ENCODE data around the gene CRYBG1. TPM values are rescaled to one million over a fixed set of nuclear protein-coding genes. Genes with fewer than 3 reads are reported as not detected.

Gene CRYBG1
- total and polyA plus RNA-seq, 2 experiments from 2014 or later, result 3.2 to 10.0 TPM

DNA sequence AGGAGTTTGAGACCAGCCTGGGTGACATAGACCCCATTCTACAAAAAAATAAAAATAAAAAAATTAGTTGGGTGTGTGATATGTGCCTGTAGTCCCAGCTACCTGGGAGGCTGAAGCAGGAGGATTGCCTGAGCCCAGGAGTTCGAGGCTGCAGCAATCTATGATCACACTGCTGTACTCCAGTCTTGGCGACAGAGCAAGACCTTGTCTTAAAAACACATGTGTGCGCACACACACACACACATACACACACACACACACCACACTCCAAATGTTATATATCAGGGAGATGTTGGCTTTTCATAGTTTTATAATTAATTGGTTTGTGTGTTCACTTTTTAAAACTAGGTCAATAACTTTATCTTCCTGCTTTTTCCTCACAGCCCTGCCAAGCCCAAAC lies 158.2 kb downstream of the CRYBG1 start:
- DNase-seq (ENCODE audit: low spot score), result no peak
- no peaks in the 10 kb centered on the region for H3K9me3 ChIP-seq (ENCODE audit: low read depth)
- TF ChIP-seq EZH2 (IDR thresholded peaks at IDR 0.05; ENCODE audit: borderline replicate concordance), result no peak
- TF ChIP-seq, protein P1, sequence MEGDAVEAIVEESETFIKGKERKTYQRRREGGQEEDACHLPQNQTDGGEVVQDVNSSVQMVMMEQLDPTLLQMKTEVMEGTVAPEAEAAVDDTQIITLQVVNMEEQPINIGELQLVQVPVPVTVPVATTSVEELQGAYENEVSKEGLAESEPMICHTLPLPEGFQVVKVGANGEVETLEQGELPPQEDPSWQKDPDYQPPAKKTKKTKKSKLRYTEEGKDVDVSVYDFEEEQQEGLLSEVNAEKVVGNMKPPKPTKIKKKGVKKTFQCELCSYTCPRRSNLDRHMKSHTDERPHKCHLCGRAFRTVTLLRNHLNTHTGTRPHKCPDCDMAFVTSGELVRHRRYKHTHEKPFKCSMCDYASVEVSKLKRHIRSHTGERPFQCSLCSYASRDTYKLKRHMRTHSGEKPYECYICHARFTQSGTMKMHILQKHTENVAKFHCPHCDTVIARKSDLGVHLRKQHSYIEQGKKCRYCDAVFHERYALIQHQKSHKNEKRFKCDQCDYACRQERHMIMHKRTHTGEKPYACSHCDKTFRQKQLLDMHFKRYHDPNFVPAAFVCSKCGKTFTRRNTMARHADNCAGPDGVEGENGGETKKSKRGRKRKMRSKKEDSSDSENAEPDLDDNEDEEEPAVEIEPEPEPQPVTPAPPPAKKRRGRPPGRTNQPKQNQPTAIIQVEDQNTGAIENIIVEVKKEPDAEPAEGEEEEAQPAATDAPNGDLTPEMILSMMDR (IDR thresholded peaks at IDR 0.05; ENCODE audit: poor library complexity), result no peak
- no peak for TF ChIP-seq EZH2phosphoT487 (IDR thresholded peaks at IDR 0.05; ENCODE audit: low read depth, severe bottlenecking, unreplicated experiment)
- no peak overlapping the region for H3K27ac ChIP-seq
- peaks cover 3% of the 10 kb centered on the region for H3K79me2 ChIP-seq
- H3K4me2 ChIP-seq, result no peak overlapping the region
- no peaks in the 10 kb centered on the region for H4K20me1 ChIP-seq (ENCODE audit: insufficient read depth, poor library complexity, severe bottlenecking)
- H3K36me3 ChIP-seq (replicated peaks; ENCODE audit: insufficient read depth, low read depth), result no peaks in the 10 kb centered on the region
- no peak overlapping the region for H3K4me3 ChIP-seq
- no peak overlapping the region for H2AFZ ChIP-seq
- H3K27me3 ChIP-seq, result no peaks in the 10 kb centered on the region
- no peaks in the 10 kb centered on the region for H3K9me2 ChIP-seq (replicated peaks; ENCODE audit: insufficient read depth)
- H3K4me1 ChIP-seq (ENCODE audit: insufficient read depth), result no peaks in the 10 kb centered on the region
- WGBS (ENCODE audit: low lambda C conversion rate, missing lambda C conversion rate), result 96% methylated on average over 3 of the region's 3 CpGs

DNA sequence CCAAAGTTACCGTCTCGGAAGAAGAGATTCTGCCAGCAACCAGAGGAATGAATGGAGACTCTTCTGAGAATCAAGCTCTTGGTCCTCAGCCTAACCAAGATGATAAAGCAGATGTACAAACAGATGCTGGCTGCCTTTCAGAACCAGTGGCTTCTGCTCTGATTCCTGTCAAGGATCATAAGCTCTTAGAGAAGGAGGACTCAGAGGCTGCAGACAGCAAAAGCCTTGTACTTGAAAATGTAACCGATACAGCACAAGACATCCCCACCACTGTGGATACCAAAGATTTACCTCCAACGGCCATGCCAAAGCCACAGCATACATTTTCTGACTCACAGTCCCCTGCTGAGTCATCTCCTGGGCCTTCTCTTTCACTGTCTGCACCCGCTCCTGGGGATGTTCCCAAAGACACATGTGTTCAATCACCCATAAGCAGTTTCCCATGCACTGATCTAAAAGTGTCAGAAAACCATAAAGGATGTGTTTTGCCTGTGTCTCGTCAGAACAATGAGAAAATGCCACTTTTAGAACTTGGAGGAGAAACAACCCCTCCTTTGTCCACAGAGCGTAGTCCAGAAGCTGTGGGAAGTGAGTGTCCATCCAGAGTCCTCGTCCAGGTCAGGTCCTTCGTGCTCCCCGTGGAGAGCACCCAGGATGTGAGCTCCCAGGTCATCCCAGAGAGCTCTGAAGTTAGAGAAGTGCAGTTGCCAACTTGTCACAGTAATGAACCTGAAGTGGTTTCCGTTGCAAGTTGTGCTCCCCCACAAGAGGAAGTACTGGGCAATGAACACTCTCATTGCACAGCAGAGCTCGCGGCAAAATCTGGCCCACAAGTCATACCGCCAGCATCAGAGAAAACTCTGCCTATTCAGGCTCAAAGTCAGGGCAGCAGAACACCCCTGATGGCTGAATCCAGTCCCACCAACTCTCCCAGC lies 159.2 kb downstream of the CRYBG1 start:
- Histone ChIP-seq H3K27ac (no peak overlapping the region), H2AFZ (no peak overlapping the region), H3K9me2 (replicated peaks; ENCODE audit: insufficient read depth) (no peaks in the 10 kb centered on the region), H3K4me3 (no peak overlapping the region), H3K4me1 (ENCODE audit: insufficient read depth) (no peaks in the 10 kb centered on the region), H3K79me2 (peaks cover 3% of the 10 kb centered on the region), H3K36me3 (replicated peaks; ENCODE audit: insufficient read depth, low read depth) (no peaks in the 10 kb centered on the region), H3K4me2 (no peak overlapping the region), H4K20me1 (ENCODE audit: insufficient read depth, poor library complexity, severe bottlenecking) (no peaks in the 10 kb centered on the region), H3K9me3 (ENCODE audit: low read depth) (no peaks in the 10 kb centered on the region), H3K27me3 (no peaks in the 10 kb centered on the region)
- TF ChIP-seq, protein P1 (IDR thresholded peaks at IDR 0.05; ENCODE audit: poor library complexity), result no peak
- no peak for TF ChIP-seq EZH2 (IDR thresholded peaks at IDR 0.05; ENCODE audit: borderline replicate concordance)
- TF ChIP-seq EZH2phosphoT487 (IDR thresholded peaks at IDR 0.05; ENCODE audit: low read depth, severe bottlenecking, unreplicated experiment), result no peak
- DNase-seq (ENCODE audit: low spot score), result peak; percentile 34
- WGBS (ENCODE audit: low lambda C conversion rate, missing lambda C conversion rate), result 79% methylated on average over 14 of the region's 14 CpGs

DNA sequence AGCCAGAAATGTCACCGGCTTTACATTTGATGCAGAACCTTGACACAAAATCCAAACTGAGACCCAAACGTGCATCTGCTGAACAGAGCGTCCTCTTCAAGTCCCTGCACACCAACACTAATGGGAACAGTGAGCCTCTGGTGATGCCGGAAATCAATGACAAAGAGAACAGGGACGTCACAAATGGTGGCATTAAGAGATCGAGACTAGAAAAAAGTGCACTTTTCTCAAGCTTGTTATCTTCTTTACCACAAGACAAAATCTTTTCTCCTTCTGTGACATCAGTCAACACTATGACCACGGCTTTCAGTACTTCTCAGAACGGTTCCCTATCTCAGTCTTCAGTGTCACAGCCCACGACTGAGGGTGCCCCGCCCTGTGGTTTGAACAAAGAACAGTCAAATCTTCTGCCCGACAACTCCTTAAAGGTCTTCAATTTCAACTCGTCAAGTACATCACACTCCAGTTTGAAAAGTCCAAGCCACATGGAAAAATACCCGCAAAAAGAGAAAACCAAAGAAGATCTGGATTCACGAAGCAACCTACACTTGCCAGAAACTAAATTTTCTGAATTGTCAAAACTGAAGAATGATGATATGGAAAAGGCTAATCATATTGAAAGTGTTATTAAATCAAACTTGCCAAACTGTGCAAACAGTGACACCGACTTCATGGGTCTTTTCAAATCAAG lies 160.3 kb downstream of the CRYBG1 start:
- Histone ChIP-seq H3K9me2 (replicated peaks; ENCODE audit: insufficient read depth) (no peaks in the 10 kb centered on the region), H3K9me3 (ENCODE audit: low read depth) (no peaks in the 10 kb centered on the region), H3K4me3 (no peak overlapping the region), H4K20me1 (ENCODE audit: insufficient read depth, poor library complexity, severe bottlenecking) (no peaks in the 10 kb centered on the region), H3K4me1 (ENCODE audit: insufficient read depth) (no peaks in the 10 kb centered on the region), H3K27ac (no peak overlapping the region), H3K79me2 (peaks cover 1% of the 10 kb centered on the region), H3K36me3 (replicated peaks; ENCODE audit: insufficient read depth, low read depth) (no peaks in the 10 kb centered on the region), H3K27me3 (no peaks in the 10 kb centered on the region), H3K4me2 (no peak overlapping the region), H2AFZ (no peak overlapping the region)
- 88% methylated on average over 15 of the region's 15 CpGs for WGBS (ENCODE audit: low lambda C conversion rate, missing lambda C conversion rate)
- no peak for DNase-seq (ENCODE audit: low spot score)
- TF ChIP-seq EZH2phosphoT487 (IDR thresholded peaks at IDR 0.05; ENCODE audit: low read depth, severe bottlenecking, unreplicated experiment) (no peak), EZH2 (IDR thresholded peaks at IDR 0.05; ENCODE audit: borderline replicate concordance) (no peak)
- TF ChIP-seq, protein P1 (IDR thresholded peaks at IDR 0.05; ENCODE audit: poor library complexity), result no peak
